ENCODE results near the gene RBM15B.

GRCh38 chr3:51445544-51446280, 54.6 kb downstream of the RBM15B start:
- TF ChIP-seq POLR2A (IDR thresholded peaks at IDR 0.05), result no peak
- no peak for TF ChIP-seq POLR2AphosphoS5 (IDR thresholded peaks at IDR 0.05)

All from transverse colon (tissue), 3 donors.